Measurements from ENCODE around the gene SCGB3A1. TPM values are rescaled to one million over a fixed set of nuclear protein-coding genes. Genes with fewer than 3 reads are reported as not detected.
A peak's percentile ranks its signal among the peaks of the same experiment; 100 is the strongest.

Gene SCGB3A1
- total RNA-seq, 2 donors from 2014 or later = not detected

DNA sequence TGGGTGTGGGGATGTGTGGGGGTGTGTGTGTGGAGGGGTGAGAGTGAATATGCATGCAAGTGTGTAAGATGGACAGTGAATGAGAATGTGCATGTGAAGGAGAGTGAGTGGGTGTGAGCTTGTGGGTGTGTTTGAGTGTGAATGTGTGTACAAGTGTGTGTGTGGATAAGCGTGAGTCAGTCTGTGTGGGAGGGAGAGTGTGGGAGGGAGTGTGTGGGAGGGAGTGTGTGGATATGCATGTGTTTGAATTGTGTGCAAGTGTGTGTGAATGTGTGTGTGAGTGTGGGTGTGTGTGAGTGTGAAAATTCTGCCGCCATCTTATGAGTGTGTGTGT is 3.7 kb upstream of the SCGB3A1 start:
- ATAC-seq (no peak), DNase-seq (no peak)
- intact Hi-C loops (cut with DNase I) = no loop called here

DNA sequence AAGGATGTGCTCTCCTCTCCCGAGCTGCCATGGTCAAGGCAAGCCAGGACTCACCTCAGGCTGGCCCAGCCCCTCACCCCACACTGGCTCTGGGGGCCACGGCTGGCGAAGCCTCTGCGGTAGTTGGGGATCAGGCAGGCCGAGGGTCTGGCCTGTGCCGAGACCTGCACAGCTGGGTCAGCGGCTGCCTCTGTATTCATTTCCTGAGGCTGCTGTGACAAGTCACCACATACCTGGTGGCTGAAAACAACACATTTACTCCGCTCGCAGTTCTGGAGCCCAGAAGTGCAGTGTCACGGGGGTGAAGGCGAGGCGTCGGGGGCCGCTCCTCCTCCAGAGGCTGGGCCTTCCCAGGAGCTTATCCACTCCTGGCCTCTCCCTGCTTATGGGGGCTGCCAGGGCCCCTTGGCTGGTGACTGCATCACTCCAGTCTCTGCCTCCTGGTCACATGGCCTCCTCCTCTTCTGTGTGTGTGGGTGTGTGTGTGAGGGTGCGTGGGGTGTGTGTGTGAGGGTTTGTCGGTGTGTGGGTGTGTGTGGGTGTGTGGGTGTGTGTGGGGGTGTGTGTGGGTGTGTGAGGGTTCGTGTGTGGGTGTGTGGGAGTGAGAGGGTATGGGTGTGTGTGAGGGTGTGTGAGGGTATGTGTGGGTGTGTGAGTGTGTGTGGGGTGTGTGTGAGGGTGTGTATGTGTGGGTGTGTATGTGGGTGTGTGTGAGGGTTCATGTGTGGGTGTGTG is 3.2 kb upstream of the SCGB3A1 start:
- ATAC-seq = no peak
- intact Hi-C loops (cut with DNase I) = no loop called here
- no peak for DNase-seq

DNA sequence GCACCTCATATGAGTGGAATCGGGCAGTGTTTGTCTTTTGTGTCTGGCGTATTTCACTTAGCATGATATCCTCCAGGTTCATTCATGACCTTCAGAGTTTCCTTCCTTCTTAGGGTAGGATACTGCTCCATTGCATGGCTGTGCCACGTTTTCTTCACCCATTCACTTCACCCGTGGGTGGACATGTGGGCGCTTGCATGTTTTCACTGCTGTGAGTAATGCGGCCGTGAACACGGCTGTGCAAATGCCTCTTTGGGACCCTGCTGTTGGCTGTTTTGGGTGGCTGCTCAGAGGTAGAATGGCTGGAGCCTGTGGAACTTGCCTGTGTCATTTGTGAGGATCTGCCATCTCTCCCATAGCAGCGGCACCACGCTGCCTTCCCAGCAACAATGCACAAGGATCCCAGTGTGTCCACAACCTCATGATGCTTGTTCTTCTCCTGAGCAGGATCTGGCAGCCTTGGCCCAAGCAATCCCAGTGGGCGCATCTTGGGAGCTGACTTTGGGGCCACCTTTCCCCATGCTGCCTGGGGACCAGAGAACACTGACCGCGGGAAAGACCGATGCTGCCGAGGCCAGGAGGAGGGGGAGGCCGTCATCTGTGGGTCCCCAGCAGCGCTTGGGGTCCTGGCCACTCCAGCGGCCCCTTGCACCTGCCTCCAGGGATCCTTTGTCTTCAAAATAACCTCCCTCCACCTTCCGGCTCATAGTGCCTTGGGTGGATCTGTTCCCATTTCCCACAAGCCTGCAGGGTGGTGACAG is 2.3 kb upstream of the SCGB3A1 start:
- intact Hi-C loops (cut with DNase I) = no loop called here
- no peak for ATAC-seq
- no peak for DNase-seq

DNA sequence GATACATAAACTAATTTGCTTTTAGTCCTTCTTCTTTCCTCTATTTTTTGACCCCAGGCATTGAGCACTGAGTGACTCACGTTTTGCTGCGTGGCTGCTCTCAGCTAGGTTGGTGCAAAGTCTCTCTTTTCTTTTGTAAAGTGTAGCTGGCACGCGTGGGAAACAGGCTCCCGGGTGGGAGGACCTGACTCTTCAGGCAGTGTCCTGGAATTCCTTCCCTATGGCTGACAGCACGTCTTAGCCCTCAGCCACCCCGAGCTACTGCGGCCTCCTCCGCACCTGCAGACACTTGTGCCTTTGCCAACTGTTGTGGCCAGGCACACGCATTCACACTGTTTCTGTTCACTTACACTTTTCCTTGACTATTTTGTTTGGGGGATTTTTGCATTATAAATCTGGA is 877 bp upstream of the SCGB3A1 start:
- ATAC-seq = no peak
- intact Hi-C loops (cut with DNase I) = no loop called here
- no peak for DNase-seq

DNA sequence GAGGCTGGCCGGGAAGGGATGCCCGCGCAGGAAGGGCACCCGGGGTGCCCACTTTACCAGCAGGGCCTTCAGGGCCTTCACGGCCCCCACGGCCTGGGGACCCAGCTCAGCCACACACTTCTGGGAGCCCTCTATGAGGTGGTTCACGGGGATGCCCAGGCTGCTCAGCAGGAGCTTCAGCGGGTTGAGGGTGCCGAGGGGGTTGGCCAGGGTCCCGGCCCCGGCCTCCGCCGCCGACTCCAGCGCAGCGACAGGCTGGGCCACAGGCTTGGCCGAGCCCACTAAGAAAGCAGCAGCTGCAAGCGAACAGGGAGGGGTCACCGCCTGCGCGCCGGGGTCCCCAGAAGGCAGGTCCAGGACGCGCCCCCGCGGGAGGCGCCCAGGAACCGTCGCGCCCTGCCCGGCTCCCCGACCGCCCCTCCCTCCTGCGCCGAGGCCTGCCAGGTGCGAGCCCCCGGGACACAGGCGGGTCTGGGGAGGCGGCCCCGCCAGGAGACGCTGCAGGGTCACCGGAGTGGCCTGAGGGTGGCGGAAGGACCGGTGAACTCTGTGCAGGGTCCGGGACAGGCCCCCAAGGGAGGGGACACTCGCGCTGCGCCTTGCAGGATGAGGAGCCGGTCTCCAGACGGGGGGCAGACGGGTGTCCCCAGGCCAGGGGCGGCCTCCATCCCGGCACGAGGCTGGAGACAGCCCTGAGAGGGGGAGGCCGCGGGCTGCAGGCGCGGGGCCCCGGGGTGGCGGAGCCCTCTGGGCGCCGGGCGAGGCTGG is 572 bp downstream of the SCGB3A1 start:
- DNase-seq (no peak), ATAC-seq (peak; percentile 16 to 17)
- intact Hi-C loops (cut with DNase I) = no loop called here

DNA sequence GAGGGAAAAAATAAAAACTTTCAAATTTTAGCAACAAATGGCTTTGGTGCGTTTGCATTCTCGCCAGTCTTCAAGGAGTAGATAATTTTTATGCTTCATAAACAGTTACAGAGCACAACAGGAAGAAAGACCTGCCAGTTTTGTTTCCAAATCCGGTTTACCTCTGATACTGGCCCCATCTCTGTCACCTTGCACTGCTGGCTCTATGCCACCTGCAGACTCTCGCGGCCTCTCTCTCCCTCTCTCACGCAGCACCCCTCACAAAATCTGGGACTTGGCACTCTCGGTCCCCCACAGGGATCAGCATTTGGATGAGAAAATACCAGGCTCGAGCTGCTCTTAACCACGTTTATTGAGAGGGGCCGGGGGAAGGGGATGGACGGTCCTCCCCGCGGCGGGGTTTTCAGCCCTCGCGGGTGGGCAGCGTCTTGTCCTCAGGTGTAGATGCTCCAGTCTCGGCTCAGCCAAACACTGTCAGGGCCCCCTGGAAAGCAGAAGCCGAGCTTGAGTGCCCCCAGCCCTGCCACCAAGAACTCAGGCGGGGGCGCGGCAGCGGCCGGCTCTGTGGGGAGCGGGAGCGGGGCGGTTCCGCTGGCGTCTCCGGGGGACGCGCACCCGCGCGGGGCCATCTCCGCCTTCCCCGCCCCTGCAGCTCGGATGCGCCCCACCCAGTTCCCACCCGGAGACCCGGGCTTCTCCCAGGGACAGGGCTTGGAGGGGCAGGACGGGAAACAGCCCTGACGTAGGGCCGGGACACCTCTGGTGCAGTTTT is 1.3 kb downstream of the SCGB3A1 start:
- no peak for DNase-seq
- ATAC-seq = no peak
- intact Hi-C loops (cut with DNase I) = no loop called here

DNA sequence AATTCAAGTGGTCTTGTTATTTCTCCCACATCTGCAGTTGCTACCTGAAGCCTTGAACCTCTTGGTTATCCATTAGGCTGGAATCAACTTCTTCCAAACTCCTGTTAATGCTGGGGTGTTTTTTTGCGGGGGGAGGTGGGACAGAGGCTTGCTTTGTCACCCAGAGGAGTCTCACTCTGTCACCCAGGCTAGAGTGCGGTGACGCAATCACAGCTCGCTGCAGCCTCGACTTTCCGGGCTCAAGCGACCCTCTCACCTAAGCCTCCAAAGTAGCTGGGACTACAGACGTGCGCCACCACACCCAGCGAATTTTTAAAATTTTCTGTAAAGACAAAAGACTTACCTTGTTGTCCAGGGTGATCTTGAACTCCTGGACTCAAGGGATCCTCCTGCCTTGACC is 4.4 kb downstream of the SCGB3A1 start:
- ATAC-seq (no peak), DNase-seq (no peak)
- intact Hi-C loops (cut with DNase I) = no loop called here

DNA sequence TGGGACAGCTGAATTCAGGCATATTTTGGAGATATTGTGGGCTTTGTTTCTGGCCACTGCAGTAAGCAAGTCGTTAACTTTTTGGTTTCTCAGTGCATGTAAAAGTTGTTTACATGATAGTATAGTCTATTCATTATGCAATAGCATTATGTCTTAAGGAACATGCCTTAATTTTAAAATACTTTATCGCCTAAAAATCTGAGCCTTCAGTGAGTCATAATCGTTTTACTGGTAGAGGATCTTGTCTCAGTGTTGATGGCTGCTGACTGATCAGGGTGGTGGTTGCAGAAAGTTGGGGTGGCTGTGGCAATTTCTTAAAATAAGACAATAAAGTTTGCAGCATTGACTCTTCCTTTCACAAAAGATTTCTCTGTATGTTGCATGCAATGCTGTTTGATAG is 5.1 kb downstream of the SCGB3A1 start:
- intact Hi-C loops (cut with DNase I) = no loop called here
- no peak for ATAC-seq

DNA sequence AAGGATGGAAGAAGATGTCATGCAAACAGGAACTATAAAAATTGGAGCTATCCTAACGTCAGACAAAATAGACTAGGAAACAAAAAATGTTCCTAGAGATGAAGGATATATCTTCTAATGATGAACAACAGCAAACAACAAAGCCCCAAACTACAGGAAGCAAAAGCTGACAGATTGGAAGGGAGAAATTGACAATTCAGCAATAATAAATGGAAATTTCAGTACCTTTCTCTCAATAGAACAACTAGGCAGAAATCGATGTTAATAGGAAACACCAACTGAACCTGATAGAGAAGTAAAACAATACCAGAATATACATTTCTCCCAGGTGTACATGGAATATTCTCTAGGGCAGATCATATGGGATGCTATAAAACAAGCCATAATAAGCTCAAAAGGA is 7.6 kb downstream of the SCGB3A1 start:
- intact Hi-C loops (cut with DNase I) = no loop called here
- no peak for DNase-seq
- ATAC-seq = no peak

More for the DNA sequence above, 5.1 kb downstream of the SCGB3A1 start:
- no peak for DNase-seq

DNA sequence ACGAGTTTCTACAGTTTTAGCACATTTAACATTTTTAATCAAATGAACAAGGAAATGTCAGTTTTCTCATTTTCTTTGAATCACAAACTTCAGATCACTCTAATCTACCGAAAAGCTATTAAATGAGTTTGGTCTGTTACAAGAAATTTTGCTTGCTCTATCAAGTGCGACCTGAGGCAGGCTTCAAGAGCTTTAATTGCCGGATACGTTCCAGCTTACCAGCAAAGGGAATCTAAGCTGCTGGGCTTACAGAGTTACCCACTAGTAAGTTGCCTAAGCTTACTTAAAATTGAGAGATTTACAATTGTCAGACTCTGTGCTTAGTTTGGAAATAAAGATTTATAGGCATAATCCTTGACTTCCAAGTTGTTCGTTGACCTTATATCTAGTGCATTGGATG is 10.6 kb downstream of the SCGB3A1 start:
- intact Hi-C loops (cut with DNase I) = no loop called here
- ATAC-seq (no peak), DNase-seq (no peak)

DNA sequence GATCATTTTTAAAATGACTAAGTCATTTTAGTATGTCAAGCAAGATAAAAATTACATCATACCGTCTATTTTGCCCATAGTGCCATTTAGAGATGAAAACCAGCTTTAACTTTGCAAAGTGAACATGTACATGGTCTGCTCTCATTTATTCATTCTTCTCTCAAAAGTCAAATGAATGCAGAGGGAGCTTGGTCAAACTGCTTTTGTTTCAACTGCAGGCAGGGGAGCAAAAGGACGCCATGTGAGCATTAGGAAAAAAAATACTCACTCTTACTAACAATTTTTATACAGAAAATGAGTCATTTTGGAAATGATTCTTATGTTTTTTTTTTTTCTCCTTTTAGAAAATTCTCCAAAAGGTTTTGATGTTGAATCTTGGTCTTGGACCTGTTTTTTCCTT is 15.7 kb downstream of the SCGB3A1 start:
- DNase-seq (no peak), ATAC-seq (no peak)
- intact Hi-C loops (cut with DNase I) = no loop called here

DNA sequence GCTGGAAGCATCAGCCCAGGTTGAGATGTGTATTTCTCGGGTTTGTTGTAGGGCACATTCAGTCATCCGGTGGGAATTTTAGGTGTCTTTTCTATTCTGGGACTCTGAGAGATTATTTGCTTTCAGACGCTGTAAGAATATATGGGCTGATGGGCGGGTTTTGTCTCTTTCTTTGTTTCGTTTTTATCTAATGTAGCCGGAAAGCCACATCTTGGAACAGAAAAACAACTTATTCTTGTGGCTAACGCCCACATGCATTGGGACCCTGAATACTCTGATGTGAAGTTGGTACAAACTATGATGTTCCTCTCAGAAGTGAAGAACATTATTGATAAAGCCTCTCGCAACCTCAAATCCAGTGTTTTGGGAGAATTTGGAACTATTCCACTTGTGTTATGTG is 22.4 kb downstream of the SCGB3A1 start:
- intact Hi-C loops (cut with DNase I) = no loop called here
- no peak for DNase-seq

DNA sequence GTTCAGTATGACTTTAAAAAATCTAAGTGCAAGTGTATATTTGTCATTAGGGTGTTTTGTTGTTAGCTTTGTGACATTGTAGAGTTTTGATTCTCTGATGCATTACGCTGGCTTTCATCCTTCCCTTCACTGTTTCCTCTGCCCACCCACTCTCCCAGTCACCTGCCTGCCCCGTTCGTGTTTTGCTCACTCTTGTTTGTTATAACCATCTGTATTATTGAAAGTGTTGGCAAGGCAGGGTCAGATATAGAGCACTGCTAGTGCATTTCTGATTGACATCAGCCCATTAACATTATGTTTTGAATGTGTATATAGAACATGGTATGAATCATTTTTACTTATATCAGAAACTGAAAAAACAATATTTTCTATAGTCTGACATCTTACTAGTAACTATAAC is 27.3 kb downstream of the SCGB3A1 start:
- intact Hi-C loops (cut with DNase I) = no loop called here
- DNase-seq (no peak), ATAC-seq (no peak)

More for the DNA sequence above, 22.4 kb downstream of the SCGB3A1 start:
- no peak for ATAC-seq

DNA sequence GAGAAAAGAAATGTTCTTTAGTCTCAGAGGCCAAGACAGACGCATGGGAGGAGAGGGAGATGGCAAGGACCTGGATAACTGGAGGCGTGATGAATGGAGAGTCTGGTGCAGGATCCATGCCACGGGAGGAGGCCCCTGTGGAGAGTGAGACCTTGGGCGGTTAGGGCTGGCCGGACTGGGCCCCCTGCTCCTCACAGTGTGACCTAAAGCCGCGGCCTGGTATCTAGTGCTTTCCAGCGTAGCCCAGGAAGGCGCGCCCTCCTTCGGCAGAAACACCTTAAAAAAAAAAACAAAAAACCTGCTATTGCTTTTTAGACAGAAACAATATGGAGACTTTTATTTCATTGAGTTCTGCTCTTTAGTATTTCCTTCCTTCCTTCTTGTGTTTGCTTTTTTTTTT is 33.1 kb downstream of the SCGB3A1 start:
- intact Hi-C loops (cut with DNase I) = no loop called here
- no peak for ATAC-seq

DNA sequence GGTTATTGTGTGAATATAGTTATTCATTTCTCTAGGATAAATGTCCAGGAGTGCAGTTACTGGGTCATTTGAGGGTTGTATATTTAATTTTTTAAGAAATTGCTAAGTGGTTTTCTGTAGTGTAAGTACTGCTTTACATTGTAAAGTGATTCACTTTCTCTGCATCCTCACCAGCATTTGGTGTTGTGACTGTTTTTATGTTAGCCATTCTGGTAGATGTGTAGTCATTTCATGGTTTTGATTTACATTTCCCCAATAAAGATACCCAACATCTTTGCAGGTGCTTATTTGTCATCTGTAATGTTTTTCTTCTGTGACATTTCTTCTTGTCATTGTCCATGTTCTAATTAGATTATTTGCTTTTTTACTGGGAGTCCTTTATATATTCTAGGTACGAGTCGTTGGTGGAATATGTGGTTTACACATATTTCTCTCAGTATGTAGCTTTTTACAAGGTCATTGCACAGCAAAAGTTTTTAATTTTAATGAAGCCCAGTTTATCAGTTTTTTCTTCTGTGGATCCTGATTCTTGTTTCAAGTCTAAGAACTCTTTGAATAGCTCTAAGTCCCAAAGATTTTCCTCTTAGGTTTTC is 34.0 kb downstream of the SCGB3A1 start:
- intact Hi-C loops (cut with DNase I) = no loop called here
- DNase-seq (no peak), ATAC-seq (no peak)

More for the DNA sequence above, 33.1 kb downstream of the SCGB3A1 start:
- DNase-seq = no peak

DNA sequence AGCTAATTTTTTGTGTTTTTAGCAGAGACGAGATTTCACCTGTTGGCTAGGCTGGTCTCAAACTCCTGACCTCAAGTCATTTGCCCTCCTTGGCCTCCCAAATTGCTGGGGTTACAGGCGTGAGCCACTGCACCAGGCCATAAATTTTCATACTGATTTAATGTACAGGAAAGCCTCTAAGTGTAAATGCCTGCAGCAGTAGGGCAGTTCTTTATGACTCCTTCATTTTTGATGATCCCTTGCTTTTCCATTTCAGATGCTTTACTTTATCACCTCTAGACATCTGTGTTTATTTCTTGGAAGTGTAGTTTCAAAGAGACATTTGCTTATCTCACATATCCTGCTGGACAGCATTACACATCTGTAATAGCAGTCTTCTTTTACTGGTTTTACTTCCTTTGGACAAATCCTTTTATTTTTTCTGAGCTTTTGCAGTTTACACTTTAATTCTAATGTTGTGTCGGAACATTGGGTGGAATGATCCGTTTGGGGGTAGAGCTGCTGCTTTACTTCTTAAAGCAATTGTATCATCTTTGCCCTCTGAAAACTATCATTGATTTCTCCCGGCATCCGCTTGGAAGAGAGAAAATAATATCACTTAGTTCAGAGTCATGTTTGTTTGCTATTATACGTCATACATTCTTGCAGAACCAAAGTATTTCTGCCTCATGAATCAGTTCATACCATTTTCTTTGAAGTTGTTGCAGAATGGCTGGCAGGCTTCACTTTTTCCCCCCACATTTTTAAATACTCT is 36.0 kb downstream of the SCGB3A1 start:
- ATAC-seq (no peak), DNase-seq (no peak)
- intact Hi-C loops (cut with DNase I) = no loop called here

DNA sequence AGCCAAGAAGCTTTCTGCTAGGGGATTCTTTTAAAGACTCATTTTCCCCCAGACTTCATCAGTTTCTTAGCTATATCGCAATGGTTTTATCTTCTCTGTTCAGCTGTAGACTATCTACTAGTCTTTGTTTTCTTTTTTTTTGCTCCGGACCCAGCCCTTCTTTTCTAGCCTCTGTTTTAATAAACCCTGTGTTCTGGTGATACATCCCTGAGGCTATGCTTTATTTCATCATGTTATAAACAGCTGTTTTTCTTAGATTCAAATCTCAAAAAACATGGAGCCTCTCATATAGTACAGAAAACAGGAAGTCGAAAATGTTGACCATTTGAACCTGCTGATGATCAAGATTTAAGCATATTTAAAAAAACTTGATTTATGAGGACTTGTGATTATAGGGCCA is 37.8 kb downstream of the SCGB3A1 start:
- DNase-seq (no peak), ATAC-seq (no peak)
- intact Hi-C loops (cut with DNase I) = no loop called here

DNA sequence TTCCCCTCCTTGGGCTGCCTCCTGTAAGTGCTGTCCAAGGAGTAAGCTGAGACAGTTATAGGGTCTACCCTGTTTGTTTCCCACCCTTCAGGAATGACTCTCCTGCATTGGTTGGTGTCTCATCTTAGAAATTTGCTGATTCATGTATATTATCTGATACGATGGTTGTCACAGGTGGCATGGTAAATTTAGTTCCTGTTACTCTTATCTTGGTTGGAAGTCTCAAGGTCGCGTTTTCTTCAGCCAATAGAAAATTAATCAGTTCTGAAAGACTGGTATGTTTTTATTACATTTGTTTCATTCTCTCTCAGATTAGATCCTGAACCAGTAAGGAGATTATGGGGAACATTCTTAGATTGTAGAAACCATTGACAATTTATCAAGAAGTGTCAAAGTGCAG is 42.7 kb downstream of the SCGB3A1 start:
- ATAC-seq = no peak
- intact Hi-C loops (cut with DNase I) = no loop called here
- no peak for DNase-seq

DNA sequence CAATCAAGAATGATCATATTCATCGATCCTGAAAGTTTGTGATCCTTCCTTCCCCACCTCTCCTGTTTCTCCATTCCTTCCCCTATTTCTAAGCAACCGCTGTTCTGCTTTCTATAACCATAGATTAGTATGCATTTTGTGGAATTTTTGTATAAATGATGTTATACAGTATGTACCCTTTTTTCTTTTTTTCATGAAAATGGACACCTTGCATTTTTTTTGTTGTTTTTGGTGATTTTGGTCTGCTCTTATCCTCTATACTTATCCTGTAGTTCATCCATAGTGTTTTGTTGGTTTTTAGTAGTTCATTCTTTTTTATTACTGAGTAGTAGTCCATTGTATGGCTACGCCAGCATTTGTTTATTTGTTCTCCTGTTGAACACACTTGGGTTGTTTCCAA is 46.1 kb downstream of the SCGB3A1 start:
- ATAC-seq (no peak), DNase-seq (no peak)
- intact Hi-C loops (cut with DNase I) = no loop called here
